Measurements from ENCODE around the gene ADCY4. TPM values are rescaled to one million over a fixed set of nuclear protein-coding genes. Genes with fewer than 3 reads are reported as not detected.

Gene ADCY4
- total and polyA plus RNA-seq, 2 of the 13 experiments (the other 11 are each of a cell fraction or from before 2014, with no cell fraction given), result 0.03 TPM; not detected in 1

GRCh38 chr14:24270537-24271133, 64.2 kb downstream of the ADCY4 start (continued):
- TF ChIP-seq ZXDC (CRISPR knock-in tag; IDR thresholded peaks at IDR 0.05) (no peak), NCOR1 (IDR thresholded peaks at IDR 0.05; ENCODE audit: borderline replicate concordance, low read length) (no peak), ISX (CRISPR knock-in tag; conservative IDR thresholded peaks at IDR 0.05) (0 out of 2 replicates have a peak, but pooled peaks have one; percentile 25), ZNF614 (CRISPR knock-in tag; IDR thresholded peaks at IDR 0.05; ENCODE audit: borderline replicate concordance) (no peak), ZNF296 (CRISPR knock-in tag; conservative IDR thresholded peaks at IDR 0.05) (0 out of 2 replicates have a peak, but pooled peaks have one; percentile 55), ZNF510 (CRISPR knock-in tag; IDR thresholded peaks at IDR 0.05; ENCODE audit: low read depth) (no peak), ZNF598 (CRISPR knock-in tag; IDR thresholded peaks at IDR 0.05; ENCODE audit: borderline replicate concordance) (peak; percentile 68; the same call in 1 of the 2 replicates), RELA (CRISPR knock-in tag; IDR thresholded peaks at IDR 0.05) (no peak), PHF20 (CRISPR knock-in tag; IDR thresholded peaks at IDR 0.05) (no peak), ZMYM3 (CRISPR knock-in tag; IDR thresholded peaks at IDR 0.05) (peak; percentile 99), GLI4 (CRISPR knock-in tag; IDR thresholded peaks at IDR 0.05; ENCODE audit: borderline replicate concordance) (peak; percentile 69; the same call in 1 of the 2 replicates), MAF1 (CRISPR knock-in tag; IDR thresholded peaks at IDR 0.05; ENCODE audit: borderline replicate concordance) (peak; percentile 76; the same call in 1 of the 2 replicates), ZNF766 (CRISPR knock-in tag; IDR thresholded peaks at IDR 0.05; ENCODE audit: borderline replicate concordance) (no peak), ZNF138 (CRISPR knock-in tag; IDR thresholded peaks at IDR 0.05; ENCODE audit: low read depth) (peak; percentile 90)
- TF ChIP-seq, protein P1, sequence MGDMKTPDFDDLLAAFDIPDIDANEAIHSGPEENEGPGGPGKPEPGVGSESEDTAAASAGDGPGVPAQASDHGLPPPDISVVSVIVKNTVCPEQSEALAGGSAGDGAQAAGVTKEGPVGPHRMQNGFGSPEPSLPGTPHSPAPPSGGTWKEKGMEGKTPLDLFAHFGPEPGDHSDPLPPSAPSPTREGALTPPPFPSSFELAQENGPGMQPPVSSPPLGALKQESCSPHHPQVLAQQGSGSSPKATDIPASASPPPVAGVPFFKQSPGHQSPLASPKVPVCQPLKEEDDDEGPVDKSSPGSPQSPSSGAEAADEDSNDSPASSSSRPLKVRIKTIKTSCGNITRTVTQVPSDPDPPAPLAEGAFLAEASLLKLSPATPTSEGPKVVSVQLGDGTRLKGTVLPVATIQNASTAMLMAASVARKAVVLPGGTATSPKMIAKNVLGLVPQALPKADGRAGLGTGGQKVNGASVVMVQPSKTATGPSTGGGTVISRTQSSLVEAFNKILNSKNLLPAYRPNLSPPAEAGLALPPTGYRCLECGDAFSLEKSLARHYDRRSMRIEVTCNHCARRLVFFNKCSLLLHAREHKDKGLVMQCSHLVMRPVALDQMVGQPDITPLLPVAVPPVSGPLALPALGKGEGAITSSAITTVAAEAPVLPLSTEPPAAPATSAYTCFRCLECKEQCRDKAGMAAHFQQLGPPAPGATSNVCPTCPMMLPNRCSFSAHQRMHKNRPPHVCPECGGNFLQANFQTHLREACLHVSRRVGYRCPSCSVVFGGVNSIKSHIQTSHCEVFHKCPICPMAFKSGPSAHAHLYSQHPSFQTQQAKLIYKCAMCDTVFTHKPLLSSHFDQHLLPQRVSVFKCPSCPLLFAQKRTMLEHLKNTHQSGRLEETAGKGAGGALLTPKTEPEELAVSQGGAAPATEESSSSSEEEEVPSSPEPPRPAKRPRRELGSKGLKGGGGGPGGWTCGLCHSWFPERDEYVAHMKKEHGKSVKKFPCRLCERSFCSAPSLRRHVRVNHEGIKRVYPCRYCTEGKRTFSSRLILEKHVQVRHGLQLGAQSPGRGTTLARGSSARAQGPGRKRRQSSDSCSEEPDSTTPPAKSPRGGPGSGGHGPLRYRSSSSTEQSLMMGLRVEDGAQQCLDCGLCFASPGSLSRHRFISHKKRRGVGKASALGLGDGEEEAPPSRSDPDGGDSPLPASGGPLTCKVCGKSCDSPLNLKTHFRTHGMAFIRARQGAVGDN (CRISPR knock-in tag; IDR thresholded peaks at IDR 0.05), result no peak
- TF ChIP-seq, protein P2, sequence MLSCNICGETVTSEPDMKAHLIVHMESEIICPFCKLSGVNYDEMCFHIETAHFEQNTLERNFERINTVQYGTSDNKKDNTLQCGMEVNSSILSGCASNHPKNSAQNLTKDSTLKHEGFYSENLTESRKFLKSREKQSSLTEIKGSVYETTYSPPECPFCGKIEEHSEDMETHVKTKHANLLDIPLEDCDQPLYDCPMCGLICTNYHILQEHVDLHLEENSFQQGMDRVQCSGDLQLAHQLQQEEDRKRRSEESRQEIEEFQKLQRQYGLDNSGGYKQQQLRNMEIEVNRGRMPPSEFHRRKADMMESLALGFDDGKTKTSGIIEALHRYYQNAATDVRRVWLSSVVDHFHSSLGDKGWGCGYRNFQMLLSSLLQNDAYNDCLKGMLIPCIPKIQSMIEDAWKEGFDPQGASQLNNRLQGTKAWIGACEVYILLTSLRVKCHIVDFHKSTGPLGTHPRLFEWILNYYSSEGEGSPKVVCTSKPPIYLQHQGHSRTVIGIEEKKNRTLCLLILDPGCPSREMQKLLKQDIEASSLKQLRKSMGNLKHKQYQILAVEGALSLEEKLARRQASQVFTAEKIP (CRISPR knock-in tag; IDR thresholded peaks at IDR 0.05; ENCODE audit: borderline replicate concordance), result no peak

Data from HepG2 (cell line).